SW 1271 (cell line): ENCODE results near the gene ASB1.

ENCODE experiments used
- DNase-seq, 2 experiments: peaks; one replicate each; lab custom pipeline; 2025; lab: John Stamatoyannopoulos, UW

The ASB1 gene

GRCh38 chr2:238494573-238494961 lies 67.8 kb downstream of the ASB1 start:
- no peak for DNase-seq

- no peak for DNase-seq
Measured at GRCh38 chr2:238495422-238495821, 68.7 kb downstream of the ASB1 start.

- no peak for DNase-seq
Measured at GRCh38 chr2:238496756-238497609, 70.3 kb downstream of the ASB1 start.

- DNase-seq, result no peak
Measured at GRCh38 chr2:238497610-238498005, 70.9 kb downstream of the ASB1 start.

- DNase-seq, result no peak
Measured at GRCh38 chr2:238498188-238498587, 71.5 kb downstream of the ASB1 start.

- DNase-seq, result no peak
Measured at GRCh38 chr2:238498691-238499295, 72.1 kb downstream of the ASB1 start.

- DNase-seq, result no peak
Measured at GRCh38 chr2:238499731-238500580, 73.2 kb downstream of the ASB1 start.

- no peak for DNase-seq
Measured at GRCh38 chr2:238501311-238501710, 74.6 kb downstream of the ASB1 start.
